PFSK-1 (cell line): ENCODE results near the gene C1QTNF5.
A peak's percentile ranks its signal among the peaks of the same experiment; 100 is the strongest.

Experiments
- FOXP2 ChIP-seq: optimal IDR thresholded peaks from 2 replicates; pipeline ENCODE3; 2011; ENCODE audit warnings: borderline replicate concordance, control low read depth, inconsistent platforms; ENCODE audit not compliant: insufficient read depth; ENCODE audit errors: extremely low read length, extremely low read depth
- POLR2AphosphoS5 ChIP-seq: IDR thresholded peaks from 2 replicates; pipeline ENCODE4 v1.6.1; 2012; ENCODE audit warnings: low read depth, mild to moderate bottlenecking, control low read depth, low read length, moderate library complexity
- SIN3A ChIP-seq: IDR thresholded peaks from 2 replicates; pipeline ENCODE4 v1.6.1; 2012; ENCODE audit warnings: mild to moderate bottlenecking, low read length, moderate library complexity, borderline replicate concordance; ENCODE audit not compliant: insufficient read depth
- TAF1 ChIP-seq: IDR thresholded peaks from 2 replicates; pipeline ENCODE4 v1.6.1; 2012; ENCODE audit warnings: low read length, control low read depth, borderline replicate concordance; ENCODE audit not compliant: insufficient read depth
- TF ChIP-seq, protein P1 (sequence below), 2 experiments: IDR thresholded peaks; 2 replicates each; pipeline versions ENCODE4 v1.6.1 to v1.8.0; 2011 to 2012; ENCODE audit warnings: low read depth in 2 of 2, low read length in 2 of 2, control low read depth in 1 of 2, inconsistent platforms in 1 of 2, mild to moderate bottlenecking in 1 of 2, moderate library complexity in 1 of 2; ENCODE audit not compliant: insufficient read depth in 1 of 2

Gene C1QTNF5

DNA sequence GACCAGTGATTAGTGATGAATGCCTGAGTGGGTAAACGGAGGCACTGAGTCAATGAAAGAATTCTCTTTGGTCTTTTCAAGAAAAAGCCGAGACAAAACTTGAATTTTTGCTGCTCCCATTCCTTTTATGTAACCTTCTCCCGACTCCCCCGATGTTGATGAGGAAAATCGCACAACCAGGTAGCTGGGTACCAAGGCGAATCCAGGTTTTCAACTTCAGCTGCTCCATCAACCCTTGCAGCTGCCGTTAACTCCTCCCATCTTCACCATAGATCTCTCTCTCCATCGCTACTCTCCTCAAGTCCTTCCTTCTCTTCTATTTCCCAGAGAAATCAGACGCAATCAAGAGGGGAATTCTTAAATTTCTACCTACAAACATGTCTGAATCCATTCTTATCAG, 41.4 kb upstream of the C1QTNF5 start:
- TF ChIP-seq FOXP2: no peak
- TF ChIP-seq, protein P1, sequence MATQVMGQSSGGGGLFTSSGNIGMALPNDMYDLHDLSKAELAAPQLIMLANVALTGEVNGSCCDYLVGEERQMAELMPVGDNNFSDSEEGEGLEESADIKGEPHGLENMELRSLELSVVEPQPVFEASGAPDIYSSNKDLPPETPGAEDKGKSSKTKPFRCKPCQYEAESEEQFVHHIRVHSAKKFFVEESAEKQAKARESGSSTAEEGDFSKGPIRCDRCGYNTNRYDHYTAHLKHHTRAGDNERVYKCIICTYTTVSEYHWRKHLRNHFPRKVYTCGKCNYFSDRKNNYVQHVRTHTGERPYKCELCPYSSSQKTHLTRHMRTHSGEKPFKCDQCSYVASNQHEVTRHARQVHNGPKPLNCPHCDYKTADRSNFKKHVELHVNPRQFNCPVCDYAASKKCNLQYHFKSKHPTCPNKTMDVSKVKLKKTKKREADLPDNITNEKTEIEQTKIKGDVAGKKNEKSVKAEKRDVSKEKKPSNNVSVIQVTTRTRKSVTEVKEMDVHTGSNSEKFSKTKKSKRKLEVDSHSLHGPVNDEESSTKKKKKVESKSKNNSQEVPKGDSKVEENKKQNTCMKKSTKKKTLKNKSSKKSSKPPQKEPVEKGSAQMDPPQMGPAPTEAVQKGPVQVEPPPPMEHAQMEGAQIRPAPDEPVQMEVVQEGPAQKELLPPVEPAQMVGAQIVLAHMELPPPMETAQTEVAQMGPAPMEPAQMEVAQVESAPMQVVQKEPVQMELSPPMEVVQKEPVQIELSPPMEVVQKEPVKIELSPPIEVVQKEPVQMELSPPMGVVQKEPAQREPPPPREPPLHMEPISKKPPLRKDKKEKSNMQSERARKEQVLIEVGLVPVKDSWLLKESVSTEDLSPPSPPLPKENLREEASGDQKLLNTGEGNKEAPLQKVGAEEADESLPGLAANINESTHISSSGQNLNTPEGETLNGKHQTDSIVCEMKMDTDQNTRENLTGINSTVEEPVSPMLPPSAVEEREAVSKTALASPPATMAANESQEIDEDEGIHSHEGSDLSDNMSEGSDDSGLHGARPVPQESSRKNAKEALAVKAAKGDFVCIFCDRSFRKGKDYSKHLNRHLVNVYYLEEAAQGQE (IDR thresholded peaks at IDR 0.05; ENCODE audit: insufficient read depth in 1 of 2, low read depth in 2 of 2, low read length in 2 of 2): no peak
- no peak for TF ChIP-seq SIN3A
- TF ChIP-seq POLR2AphosphoS5: no peak

DNA sequence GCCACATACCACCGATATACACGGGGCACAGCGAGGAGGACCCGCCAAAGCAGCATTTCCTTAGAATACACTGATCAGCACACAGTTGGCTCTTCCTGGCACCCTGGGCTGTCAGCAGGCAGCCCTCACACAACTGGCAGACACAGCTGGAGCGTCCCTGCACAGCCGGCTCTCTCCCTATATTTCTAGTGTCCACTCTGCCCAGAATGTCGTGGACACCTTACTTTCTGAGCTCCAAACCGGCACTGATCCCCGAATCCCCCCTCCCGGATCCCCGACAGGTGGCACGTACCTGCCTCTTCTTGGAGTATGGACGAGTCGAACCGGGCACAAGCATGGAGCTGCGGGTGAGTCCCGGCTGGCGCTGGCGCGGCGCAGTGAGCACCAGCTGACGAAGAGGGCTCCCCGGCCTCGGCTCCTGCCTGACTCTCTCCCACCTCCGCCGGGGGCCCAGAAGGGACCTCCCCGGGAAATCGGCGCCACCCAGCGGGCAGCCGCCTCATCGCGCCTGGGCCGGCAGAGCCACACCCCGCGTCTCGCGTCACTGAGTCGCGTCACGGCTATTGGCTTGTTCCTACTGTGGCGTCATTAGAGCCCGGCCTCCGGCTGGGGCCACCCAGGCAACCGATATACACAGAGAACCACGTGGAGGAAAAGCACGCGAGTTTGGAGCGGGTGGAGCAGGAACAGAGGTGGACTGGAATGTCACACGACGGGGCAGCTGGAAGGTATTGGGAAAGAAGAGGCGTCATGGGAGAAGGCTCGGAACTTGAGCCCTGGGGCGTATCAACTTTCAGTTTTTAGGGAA, 40.7 kb upstream of the C1QTNF5 start, which contains the start of gene USP2:
USP2 (minus strand) TSS at position 510 of the 808 bp plus-strand sequence. CDS start 8,210 bp downstream, outside the sequence.
- TF ChIP-seq FOXP2 (peak; percentile 76), SIN3A (peak; percentile 100)
- TF ChIP-seq, protein P1 (IDR thresholded peaks at IDR 0.05; ENCODE audit: insufficient read depth in 1 of 2, low read depth in 2 of 2, low read length in 2 of 2): no peak

DNA sequence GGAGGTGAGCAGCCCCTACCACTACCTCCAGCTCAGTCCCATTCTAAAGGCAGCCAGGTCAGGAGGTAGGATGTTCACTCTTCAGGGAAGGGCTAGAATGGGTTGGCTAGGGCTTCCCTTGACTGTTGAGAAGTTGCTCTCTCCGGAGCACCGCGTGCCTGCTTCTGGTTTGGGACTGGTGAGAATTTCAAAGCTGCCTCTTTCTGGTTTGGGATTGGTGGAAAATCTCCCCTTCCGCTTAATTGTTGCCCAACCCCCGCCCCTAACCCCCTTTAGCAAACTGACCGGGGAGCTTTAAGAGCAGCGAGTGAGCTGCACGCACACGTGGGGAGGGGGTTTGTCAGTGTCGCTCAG, 40.1 kb upstream of the C1QTNF5 start:
- TF ChIP-seq TAF1: no peak
- TF ChIP-seq FOXP2: no peak
- no peak for TF ChIP-seq SIN3A
- no peak for TF ChIP-seq POLR2AphosphoS5
- TF ChIP-seq, protein P1 (IDR thresholded peaks at IDR 0.05; ENCODE audit: insufficient read depth in 1 of 2, low read depth in 2 of 2, low read length in 2 of 2): no peak

DNA sequence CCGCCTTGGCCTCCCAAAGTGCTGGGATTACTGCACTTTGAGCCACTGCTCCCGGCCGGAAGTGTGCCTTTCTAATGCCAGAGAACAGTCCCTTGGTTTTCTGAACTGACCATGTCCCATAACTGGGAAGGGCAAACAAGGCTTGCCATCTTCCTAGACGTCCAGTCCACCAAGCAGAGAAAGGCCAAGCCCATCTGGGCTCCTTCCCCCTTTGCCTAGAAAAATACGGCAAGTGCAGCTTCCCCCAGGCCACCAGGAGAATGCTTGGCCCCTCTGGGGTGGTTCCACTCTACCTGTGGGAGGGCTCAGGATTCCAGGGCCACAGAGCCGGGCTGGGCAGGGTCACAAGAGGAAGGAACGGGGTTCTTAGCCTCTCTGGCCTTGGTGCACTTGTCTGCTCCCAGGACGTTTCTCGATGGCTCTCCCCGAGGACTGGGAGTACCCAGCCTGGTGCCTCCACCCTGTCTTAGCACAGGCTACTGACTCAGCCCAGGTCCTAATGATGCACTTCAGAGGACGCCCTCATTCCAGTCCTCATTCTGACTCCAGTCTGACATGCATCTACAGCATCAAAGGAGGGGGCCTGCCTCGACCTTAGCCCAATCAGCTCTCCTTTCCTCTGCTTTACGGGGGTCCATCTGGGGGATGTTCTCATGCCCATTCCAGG, 39.6 kb upstream of the C1QTNF5 start:
- TF ChIP-seq, protein P1 (IDR thresholded peaks at IDR 0.05; ENCODE audit: insufficient read depth in 1 of 2, low read depth in 2 of 2, low read length in 2 of 2): no peak
- TF ChIP-seq TAF1 (no peak), POLR2AphosphoS5 (no peak)

GRCh38 chr11:119378851-119379465, 38.3 kb upstream of the C1QTNF5 start:
- TF ChIP-seq FOXP2 (no peak), TAF1 (no peak), SIN3A (no peak), POLR2AphosphoS5 (no peak)
- TF ChIP-seq, protein P1 (IDR thresholded peaks at IDR 0.05; ENCODE audit: insufficient read depth in 1 of 2, low read depth in 2 of 2, low read length in 2 of 2): no peak
